K562 (cell line): ENCODE measurements around the gene ZNF135. TPM values are rescaled to one million over a fixed set of nuclear protein-coding genes. Genes with fewer than 3 reads are reported as not detected.

Experiments
- ATAC-seq: fragments of 200-7000 bp; cut with Tn5 transposase; 3 replicates; pipeline ENCODE4 v1.9.1; 2020; ENCODE audit warnings: moderate library complexity
- BruUV-seq: library from RNA; stranded (reverse); fragments of 400-500 nt; replicated peaks from 2 replicates; lab custom pipeline; 2021; lab: Mats Ljungman, UMichigan
- CTCF ChIA-PET: fragments of 300-600 bp; formaldehyde crosslinking; extraction: SDS; loops from one replicate; lab custom pipeline; 2021; ENCODE audit warnings: low intra/inter-chr PET ratio; lab: Yijun Ruan, JAX
- POLR2A ChIA-PET: fragments of 300-600, 350-650 bp; sonication (Branson Sonifier 250); formaldehyde crosslinking; extraction: SDS; loops from one replicate; lab custom pipeline; 2021; ENCODE audit warnings: antibody characterized with exemption, inconsistent platforms; lab: Yijun Ruan, JAX
- DNase-seq, 4 experiments: peaks; one replicate each; pipeline versions ENCODE4 v3.0.0 to v3.0.0-alpha.2; 2011 to 2018; ENCODE audit warnings: low spot score in 3 of 4, mixed read lengths in 3 of 4; ENCODE audit errors: extremely low read depth in 1 of 4
- FAIRE-seq: peaks from 2 replicates; lab custom pipeline; 2011; peaks lifted over from hg19 to GRCh38; lab: Jason Lieb, UNC
- H2AFZ ChIP-seq: 2 replicates; pipeline ENCODE4 v1.6.0; 2011; ENCODE audit warnings: low read depth, low read length, control low read depth, inconsistent platforms
- H3K27ac ChIP-seq: fragments of 200-600 bp; 3 replicates; pipeline ENCODE4 v1.8.0; 2011; ENCODE audit warnings: low read depth, mild to moderate bottlenecking, control low read depth, inconsistent platforms, low read length, moderate library complexity, mixed read lengths; ENCODE audit errors: extremely low read depth
- H3K27me3 ChIP-seq, 2 experiments: fragments of 300-600 bp in 1 of 2; 2 replicates in 1 of 2; 3 replicates in 1 of 2; pipeline versions ENCODE4 v1.6.0 to v1.8.0; 2011; ENCODE audit warnings: inconsistent platforms in 2 of 2, low read length in 2 of 2, mild to moderate bottlenecking in 1 of 2, mixed read lengths in 1 of 2, moderate library complexity in 1 of 2; ENCODE audit not compliant: control insufficient read depth in 2 of 2, insufficient read depth in 2 of 2
- H3K36me3 ChIP-seq: fragments of 300-600 bp; 3 replicates; pipeline ENCODE4 v1.8.0; 2011; ENCODE audit warnings: mild to moderate bottlenecking, low read length, inconsistent platforms; ENCODE audit not compliant: control insufficient read depth, insufficient read depth
- H3K4me1 ChIP-seq, 2 experiments: fragments of 200-600 bp in 1 of 2; replicated peaks in 1 of 2; 2 replicates in 1 of 2; 3 replicates in 1 of 2; pipeline versions ENCODE4 v1.5.1 to v1.8.0; 2011; ENCODE audit warnings: inconsistent platforms in 2 of 2, low read length in 2 of 2, mild to moderate bottlenecking in 1 of 2, mixed read lengths in 1 of 2, moderate library complexity in 1 of 2; ENCODE audit not compliant: control insufficient read depth in 2 of 2, insufficient read depth in 2 of 2
- H3K4me2 ChIP-seq: 2 replicates; pipeline ENCODE4 v1.6.1; 2011; ENCODE audit warnings: low read length, control low read depth, inconsistent platforms, mixed read lengths; ENCODE audit not compliant: insufficient read depth
- H3K4me3 ChIP-seq: fragments of 200-600 bp; sonication (generic), shearing (Covaris generic); 2 replicates; pipeline ENCODE4 v1.5.1; 2016; ENCODE audit warnings: control low read depth, inconsistent platforms
- H3K79me2 ChIP-seq: fragments of 200-600 bp; 3 replicates; pipeline ENCODE4 v1.8.0; 2011; ENCODE audit warnings: low read length, inconsistent platforms; ENCODE audit not compliant: control insufficient read depth, insufficient read depth
- H3K9ac ChIP-seq, 2 experiments: 2 replicates each; pipeline versions ENCODE4 v1.6.0 to v1.6.1; 2011; ENCODE audit warnings: low read depth in 2 of 2, low read length in 2 of 2, control low read depth in 1 of 2, inconsistent platforms in 1 of 2, mild to moderate bottlenecking in 1 of 2, mixed read lengths in 1 of 2; ENCODE audit not compliant: insufficient read depth in 1 of 2
- H3K9me1 ChIP-seq: one replicate; pipeline ENCODE4 v1.6.0; 2011; ENCODE audit warnings: inconsistent platforms, mild to moderate bottlenecking, low read length, moderate library complexity; ENCODE audit not compliant: control insufficient read depth, insufficient read depth
- H3K9me3 ChIP-seq: replicated peaks from 2 replicates; pipeline ENCODE4 v1.5.1; 2011; ENCODE audit warnings: low read depth, low read length, inconsistent platforms; ENCODE audit not compliant: control insufficient read depth, insufficient read depth
- H4K20me1 ChIP-seq: replicated peaks from 2 replicates; pipeline ENCODE4 v1.6.1; 2011; ENCODE audit warnings: low read length, inconsistent platforms, mixed read lengths; ENCODE audit not compliant: control insufficient read depth, insufficient read depth
- NR2C2 ChIP-seq, 2 experiments: fragments of 200-800 bp in 1 of 2; sonication (Bioruptor generic) in 1 of 2; sonication (generic) in 1 of 2; formaldehyde crosslinking in 1 of 2; IDR thresholded peaks; 2 replicates each; pipeline versions ENCODE4 v1.6.1 to v1.8.0; 2016 to 2022; ENCODE audit warnings: mild to moderate bottlenecking in 1 of 2, missing compliant biosample characterization in 1 of 2, missing genetic modification characterization in 1 of 2, missing genetic modification reagents in 1 of 2
- SREBF1 ChIP-seq: fragments of 150-350 bp; IDR thresholded peaks from 2 replicates; pipeline ENCODE4 v1.6.1; 2014; ENCODE audit warnings: antibody characterized with exemption, low read depth, low read length, borderline replicate concordance
- YBX1 ChIP-seq: fragments of 450-650 bp; IDR thresholded peaks from 2 replicates; pipeline ENCODE4 v1.7.1; 2016; ENCODE audit warnings: mild to moderate bottlenecking
- WGBS: fragments of 100-300 bp; shearing (Covaris generic); methylation state at CpG from one replicate; pipeline ENCODE4 v1.1.6; 2016; ENCODE audit warnings: low coverage, mixed read lengths; ENCODE audit not compliant: insufficient coverage; ENCODE audit errors: missing lambda C conversion rate; 5-methylcytosine and 5-hydroxymethylcytosine counted together
- in situ Hi-C: fragments of 300-500 bp; cut with MboI; formaldehyde crosslinking; loops from 4 replicates; pipeline ENCODE4 v1.15.0; 2018; ENCODE audit warnings: inconsistent platforms, mixed read lengths
- intact Hi-C: fragments of 100-400 bp; cut with micrococcal nuclease; formaldehyde crosslinking; loops from 2 replicates; pipeline ENCODE4 v1.14.2; 2022
- polyA plus RNA-seq, 8 experiments: library from polyadenylated mRNA; depleted of rRNA in 4 of 8; stranded (reverse) in 5 of 8; unstranded in 3 of 8; fragments of >200 nt; fragmentation: Nextera tagmentation in 2 of 8; fragmentation: Illumina TruSeq in 1 of 8; extraction: Ambion mirVana in 2 of 8; extraction: Trizol in 1 of 8; gene quantifications; 2 replicates each; pipeline versions ENCODE4 v1.2.1 to v1.2.3, GENCODE V29; 2011 to 2014; ENCODE audit warnings: inconsistent platforms in 1 of 8, missing spikeins in 1 of 8
- total RNA-seq, 7 experiments: library from RNA; depleted of rRNA in 6 of 7; stranded (reverse); fragments of >200 nt in 6 of 7; fragmentation: Illumina TruSeq in 2 of 7; extraction: Trizol in 2 of 7; gene quantifications; 2 replicates each; pipeline versions ENCODE4 v1.2.1 to v1.2.3, GENCODE V29; 2011 to 2021; ENCODE audit warnings: low replicate concordance in 1 of 7

ZNF135 gene
- total and polyA plus RNA-seq, 9 of the 15 experiments (the other 6 are each of a cell fraction or from before 2014, with no cell fraction given): not detected

DNA sequence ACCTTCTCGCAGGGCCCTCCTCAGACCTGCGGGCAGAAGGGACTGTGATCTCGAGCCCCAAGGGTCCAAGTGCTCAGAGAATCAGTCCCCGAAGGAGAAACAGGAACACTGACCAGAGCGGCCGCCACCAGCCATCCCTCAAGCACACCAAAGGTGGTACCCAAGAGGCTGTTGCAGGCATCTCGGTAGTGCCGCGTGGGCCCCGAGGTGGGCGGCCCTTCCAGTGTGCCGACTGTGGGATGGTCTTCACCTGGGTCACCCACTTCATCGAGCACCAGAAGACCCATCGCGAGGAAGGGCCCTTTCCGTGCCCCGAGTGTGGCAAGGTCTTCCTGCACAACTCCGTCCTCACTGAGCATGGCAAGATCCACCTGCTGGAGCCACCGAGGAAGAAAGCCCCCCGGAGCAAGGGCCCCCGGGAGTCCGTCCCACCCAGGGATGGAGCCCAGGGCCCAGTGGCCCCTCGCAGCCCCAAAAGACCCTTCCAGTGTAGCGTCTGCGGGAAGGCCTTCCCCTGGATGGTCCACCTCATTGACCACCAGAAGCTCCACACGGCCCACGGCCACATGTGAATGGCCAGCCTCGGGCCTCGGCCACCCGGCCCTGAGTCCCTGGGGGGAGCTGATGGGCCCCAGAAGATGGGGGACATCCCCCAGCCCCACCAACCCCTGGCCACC, 5.5 kb upstream of the ZNF135 start:
- Histone ChIP-seq H3K4me3 (no peak overlapping the region), H3K9ac (no peak overlapping the region), H3K27ac (no peak overlapping the region), H2AFZ (no peak overlapping the region), H3K4me1 (no peaks in the 10 kb centered on the region), H4K20me1 (no peaks in the 10 kb centered on the region), H3K79me2 (no peaks in the 10 kb centered on the region), H3K9me3 (no peaks in the 10 kb centered on the region), H3K27me3 (no peaks in the 10 kb centered on the region), H3K4me2 (no peak overlapping the region), H3K9me1 (no peaks in the 10 kb centered on the region), H3K36me3 (no peaks in the 10 kb centered on the region)
- in situ Hi-C loops: no loop called here
- ATAC-seq (no peak), FAIRE-seq (no peak), DNase-seq (no peak)
- ChIA-PET CTCF (no interaction called here), POLR2A (no interaction called here)
- TF ChIP-seq SREBF1 (no peak), YBX1 (no peak), NR2C2 (CRISPR knock-in tag; IDR thresholded peaks at IDR 0.05) (no peak), NR2C2 (tag; IDR thresholded peaks at IDR 0.05) (no peak)
- BruUV-seq: no TSS peak
- WGBS: under 1% methylated on average over 24 of the region's 30 CpGs
- intact Hi-C loops: no loop called here
